ENCODE measurements around the gene PSMB5.
"Not testable (repeated sequence)": the region's sequence is repeated elsewhere in the genome, so short reads cannot be mapped to it uniquely, and the experiment has no call there.

Gene PSMB5

DNA sequence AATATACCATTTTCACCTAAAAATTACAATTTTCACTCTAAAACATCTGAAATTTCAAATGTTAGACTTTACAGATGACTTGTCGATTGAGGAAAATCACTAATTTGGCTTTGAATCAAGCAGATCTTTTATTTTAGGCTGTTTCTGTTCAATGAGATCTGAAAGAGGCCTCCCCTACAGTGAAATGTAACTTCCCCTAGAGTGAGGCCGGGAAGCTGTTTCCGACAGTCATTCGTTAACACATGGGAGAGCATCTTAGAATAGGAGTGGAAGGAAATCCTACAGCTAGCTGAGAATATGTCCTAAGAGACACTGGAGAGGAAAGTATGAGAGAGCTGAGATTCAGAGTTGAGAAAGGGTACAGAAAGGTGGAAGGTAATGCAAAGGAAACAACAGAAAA is 19.1 kb downstream of the PSMB5 start:
- no peak for DNase-seq (ENCODE audit: low read depth in 2 of 2)

GRCh38 chr14:23013749-23014054 is 21.0 kb downstream of the PSMB5 start:
- not testable (repeated sequence) for DNase-seq (ENCODE audit: low read depth in 2 of 2)

GRCh38 chr14:23013054-23013748 is 21.5 kb downstream of the PSMB5 start:
- DNase-seq (ENCODE audit: low read depth in 2 of 2) = no peak

GRCh38 chr14:23009939-23010726 is 24.6 kb downstream of the PSMB5 start, which contains the start of gene C14orf93:
Gene C14orf93 (minus strand): TSS chr14:23010143. CDS start chr14:22999023, 11,120 bp downstream.
- DNase-seq (ENCODE audit: low read depth in 2 of 2) = peak; percentile 72 to 74

DNA sequence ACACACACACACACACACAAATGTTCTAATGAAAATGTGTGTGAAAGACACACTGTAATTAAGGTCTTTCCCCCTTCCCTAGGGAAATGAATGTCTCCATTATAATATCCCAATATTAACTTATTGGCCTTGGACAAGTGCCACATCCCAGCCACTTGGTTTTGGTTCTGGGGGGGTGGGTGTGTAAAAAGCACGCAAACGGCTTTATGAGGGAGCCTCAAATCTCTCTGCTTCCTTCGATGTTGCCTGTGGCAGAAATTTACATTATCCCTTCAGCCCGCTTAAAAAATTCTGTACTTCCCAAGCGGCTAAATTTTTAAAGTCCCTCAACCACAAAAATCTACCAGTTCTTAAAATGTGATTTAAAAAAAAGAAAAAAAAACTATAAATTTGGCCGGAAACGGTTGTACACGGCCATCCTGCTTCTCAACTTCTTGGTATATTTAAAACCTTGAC is 25.2 kb downstream of the PSMB5 start:
- DNase-seq (ENCODE audit: low read depth in 2 of 2) = no peak

DNA sequence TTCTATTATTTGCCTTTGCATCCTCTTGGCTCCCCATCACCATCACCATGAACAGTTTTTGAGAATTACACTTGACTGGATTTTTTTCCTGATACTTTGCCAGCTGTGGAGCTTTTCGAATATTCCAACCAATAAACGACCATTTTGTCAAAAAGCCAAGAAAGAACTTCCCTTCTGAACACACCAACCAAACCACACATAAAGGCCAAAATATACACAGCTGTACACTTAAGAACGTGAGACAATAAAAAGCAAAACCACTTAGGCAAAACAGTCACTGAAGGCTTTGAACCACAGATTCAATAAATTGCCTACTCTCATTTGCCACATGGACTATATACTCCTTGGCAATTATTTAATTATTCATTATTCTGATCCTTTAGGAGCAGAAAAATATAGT is 25.9 kb downstream of the PSMB5 start:
- DNase-seq (ENCODE audit: low read depth in 2 of 2) = no peak

GRCh38 chr14:23006544-23007419 is 27.9 kb downstream of the PSMB5 start:
- peak; percentile 96 to 97 for DNase-seq (ENCODE audit: low read depth in 2 of 2)

- no peak for DNase-seq (ENCODE audit: low read depth in 2 of 2)
Observed at GRCh38 chr14:23006188-23006534, 28.5 kb downstream of the PSMB5 start.

GRCh38 chr14:23005451-23006187 is 29.1 kb downstream of the PSMB5 start:
- DNase-seq (ENCODE audit: low read depth in 2 of 2) = no peak

GRCh38 chr14:23004274-23004673 is 30.4 kb downstream of the PSMB5 start:
- not testable (repeated sequence) for DNase-seq (ENCODE audit: low read depth in 2 of 2)

- no peak for DNase-seq (ENCODE audit: low read depth in 2 of 2)
Observed at GRCh38 chr14:23002592-23002991, 32.1 kb downstream of the PSMB5 start.

DNA sequence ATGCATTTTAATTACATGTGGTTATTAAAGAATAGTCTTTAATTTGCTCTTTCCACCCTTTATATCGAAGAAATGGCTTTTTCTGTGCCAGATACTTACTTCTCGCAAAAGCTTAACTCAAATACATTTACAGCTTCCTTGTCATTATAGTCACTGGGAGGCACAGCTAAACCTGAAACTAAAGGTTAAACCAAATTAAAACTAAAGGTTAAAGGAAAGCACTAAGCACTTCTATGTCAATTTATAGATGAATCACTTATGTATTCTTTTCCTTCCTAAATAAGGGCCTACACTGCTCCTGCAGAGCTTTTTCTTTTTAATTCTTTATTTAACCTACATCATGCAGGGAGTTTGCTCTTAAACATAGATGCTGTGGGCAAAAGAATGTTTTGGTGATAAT is 33.8 kb downstream of the PSMB5 start:
- DNase-seq (ENCODE audit: low read depth in 2 of 2) = no peak

DNA sequence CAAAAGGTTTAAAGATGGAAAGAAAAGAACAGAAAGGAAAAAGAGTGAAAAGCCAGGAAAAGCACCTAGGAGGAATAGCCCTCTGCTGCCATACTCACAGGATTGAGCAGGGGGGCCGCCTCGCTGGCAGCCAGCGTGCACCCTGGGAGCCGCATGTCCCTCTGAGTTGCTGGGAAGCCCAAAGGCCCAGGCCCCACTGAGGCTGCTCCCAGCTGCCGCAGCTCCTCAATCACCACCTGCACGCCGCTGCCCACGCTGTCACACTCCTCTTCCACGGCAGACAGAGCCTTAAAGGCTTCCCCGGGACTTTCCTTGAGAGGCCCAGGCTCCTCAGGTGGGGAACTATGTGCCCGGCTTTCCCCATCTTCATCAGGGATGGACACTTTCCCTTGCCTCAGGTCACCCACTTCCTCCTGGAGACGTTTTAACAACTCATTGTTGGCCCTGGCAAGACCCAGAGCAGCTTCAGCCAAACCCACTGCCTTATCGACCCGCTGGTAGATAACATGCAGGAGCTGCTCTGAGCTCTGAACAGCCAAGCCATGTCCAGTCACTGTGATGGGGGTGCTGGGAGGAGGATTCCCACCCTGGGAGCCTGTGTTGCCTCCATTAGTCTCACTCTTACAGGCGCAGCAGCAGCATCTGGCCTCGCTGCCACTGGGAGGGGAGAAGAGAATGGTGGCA is 36.2 kb downstream of the PSMB5 start:
- no peak for DNase-seq (ENCODE audit: low read depth in 2 of 2)

GRCh38 chr14:22997676-22998323 is 36.9 kb downstream of the PSMB5 start:
- no peak for DNase-seq (ENCODE audit: low read depth in 2 of 2)

DNA sequence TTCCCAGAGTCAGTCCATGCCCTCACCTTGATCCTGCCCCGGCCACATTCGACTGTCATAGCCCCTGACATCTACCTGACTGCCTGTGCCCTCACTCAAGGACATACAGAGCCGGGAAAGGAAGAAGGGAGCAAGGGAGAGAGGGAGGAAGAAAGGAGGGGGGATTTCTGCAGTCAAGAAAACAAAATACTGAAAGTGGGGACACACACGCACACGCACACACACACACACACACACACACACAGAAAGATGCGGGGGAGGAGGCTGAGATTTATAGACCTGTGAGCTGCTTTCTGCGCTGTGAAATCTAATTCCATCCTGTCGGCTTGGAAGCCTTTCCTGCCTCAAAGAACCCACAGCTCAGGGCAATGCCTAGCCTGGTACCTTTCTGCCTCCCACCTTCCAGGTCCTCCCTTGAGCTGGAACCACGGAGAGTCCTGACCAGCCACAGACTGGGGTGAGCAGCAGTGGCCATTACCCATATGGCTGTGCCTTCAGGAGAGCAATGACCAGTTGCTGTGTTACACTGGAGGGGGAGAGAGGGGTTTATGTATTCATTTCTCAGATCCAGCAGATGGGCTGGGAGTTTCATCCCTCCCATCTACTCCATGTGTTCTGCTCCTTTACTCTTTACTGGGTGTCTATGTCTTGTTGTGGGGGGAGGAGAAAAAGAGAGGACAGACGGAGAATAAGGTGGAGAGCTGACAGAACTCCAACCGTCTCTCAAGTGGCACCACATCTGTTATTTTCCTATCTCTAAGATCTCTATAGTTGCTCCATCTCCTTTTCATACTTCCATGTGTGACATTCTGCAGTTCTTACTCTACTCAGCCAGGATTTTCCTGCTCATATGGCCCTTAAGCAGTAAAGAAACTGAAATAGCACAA is 37.7 kb downstream of the PSMB5 start:
- no peak for DNase-seq (ENCODE audit: low read depth in 2 of 2)

DNA sequence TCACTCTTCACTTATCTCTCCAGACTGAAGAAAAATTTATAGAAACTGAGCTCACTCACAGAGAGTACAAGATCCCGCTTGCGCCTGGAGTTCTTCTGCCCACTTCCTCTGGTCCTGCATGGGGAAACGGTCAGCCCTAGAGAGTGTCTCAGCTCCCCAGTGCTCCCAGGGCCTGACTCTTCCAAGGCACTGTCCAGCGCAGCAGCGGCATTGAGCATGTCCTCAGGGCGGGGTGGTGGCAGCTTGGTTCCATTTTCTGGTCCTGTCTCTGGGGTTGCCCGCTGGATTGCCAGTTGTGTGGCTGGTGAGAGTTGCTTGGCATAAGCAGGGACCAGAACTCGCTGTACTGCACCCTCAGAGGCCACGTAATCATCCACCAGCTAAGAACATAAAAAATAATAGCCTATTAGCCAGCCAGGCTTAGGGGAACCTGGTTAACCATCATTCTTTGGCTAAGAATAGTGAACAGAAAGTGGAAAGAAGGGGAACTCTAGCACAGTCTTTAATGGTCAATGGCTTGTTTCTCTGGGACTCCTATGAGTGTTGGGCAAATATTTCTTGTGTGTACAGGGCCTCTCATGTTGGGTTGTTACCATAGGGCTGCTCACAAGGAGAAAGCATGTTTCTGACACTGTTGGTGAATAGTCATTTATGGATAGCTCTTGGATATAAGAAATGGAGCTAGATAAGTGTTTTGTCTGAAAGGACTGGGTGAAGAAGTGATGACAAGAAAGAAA is 38.6 kb downstream of the PSMB5 start:
- no peak for DNase-seq (ENCODE audit: low read depth in 2 of 2)

- no peak for DNase-seq (ENCODE audit: low read depth in 2 of 2)
Observed at GRCh38 chr14:22994762-22995275, 39.9 kb downstream of the PSMB5 start.

- DNase-seq (ENCODE audit: low read depth in 2 of 2) = no peak
Observed at GRCh38 chr14:22993517-22993916, 41.2 kb downstream of the PSMB5 start.

GRCh38 chr14:22991852-22992251 is 42.8 kb downstream of the PSMB5 start:
- DNase-seq (ENCODE audit: low read depth in 2 of 2) = no peak
